HG03460 (cell line): ENCODE results near the gene B3GAT3.
"Not testable (repeated sequence)": the region's sequence is repeated elsewhere in the genome, so short reads cannot be mapped to it uniquely, and the experiment has no call there.

Experiments used
- ATAC-seq: cut with Tn5 transposase; IDR thresholded peaks from one replicate; pipeline ENCODE4 v1.9.1; 2021; ENCODE audit not compliant: unreplicated experiment

B3GAT3 gene

DNA sequence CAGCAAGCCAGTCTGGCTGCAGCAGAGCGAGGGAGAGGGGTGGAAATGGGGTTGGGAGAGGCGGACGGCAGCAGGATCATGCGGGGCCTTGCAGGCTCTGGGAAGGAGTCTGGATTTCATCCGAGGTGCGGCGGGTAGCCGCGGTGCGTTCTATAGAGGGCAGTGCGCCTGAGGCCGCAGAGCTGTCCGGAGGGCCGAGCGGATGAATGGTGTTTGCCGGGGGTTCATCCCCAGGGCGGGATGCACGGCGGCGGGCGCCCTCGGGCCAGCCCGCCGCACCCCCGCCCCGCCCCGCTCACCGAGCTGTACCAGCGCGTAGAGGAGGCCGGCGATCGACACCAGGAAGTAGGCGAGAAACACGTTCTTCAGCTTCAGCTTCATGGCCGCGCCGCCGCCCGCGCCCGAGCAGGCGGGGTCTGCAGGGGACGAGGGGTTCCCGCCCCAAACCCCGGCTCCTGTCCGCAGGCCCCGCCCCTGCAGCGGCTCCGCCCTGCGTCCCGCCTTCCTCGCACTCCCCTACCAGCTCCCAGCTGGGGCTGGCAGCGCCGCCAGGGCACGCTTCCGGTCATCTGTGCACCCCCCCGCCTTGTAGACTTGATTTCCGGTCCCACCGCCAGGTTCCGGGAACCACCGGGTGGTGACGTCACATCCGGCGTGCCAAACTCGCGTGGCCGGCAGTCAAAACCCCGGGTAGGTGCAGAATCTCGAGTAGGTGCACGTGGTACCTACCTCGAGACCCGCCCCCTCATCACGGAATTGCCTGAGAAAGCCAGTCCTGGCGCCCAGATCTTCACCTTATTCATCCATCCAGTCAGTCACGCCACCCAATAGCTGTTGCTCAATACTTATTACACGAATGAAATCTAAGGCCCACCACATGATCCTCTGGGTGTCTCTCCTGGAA, at the start of gene B3GAT3:
Gene B3GAT3, minus strand, starts transcription at position 420 of the 904 bp plus-strand sequence. Its CDS starts 39 bp downstream, at position 381.
- peak; percentile 90 for ATAC-seq

DNA sequence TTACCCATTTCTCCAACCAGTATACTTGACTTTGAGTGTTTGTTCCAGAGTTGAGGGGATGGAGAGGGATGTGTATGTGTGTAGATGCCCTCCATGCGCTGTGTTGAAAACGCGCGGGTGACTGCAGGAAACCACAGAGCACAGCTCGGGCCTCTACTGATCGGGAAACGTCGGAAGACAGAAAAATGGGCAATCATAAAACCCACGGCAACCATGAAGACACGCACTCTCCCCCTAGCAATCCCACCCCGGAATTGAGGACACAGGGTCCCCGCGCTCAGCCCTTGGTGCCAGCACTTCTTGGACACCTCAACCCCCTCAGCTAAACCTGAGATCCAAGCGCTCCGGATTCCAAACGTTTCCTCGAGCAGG, 49.4 kb upstream of the B3GAT3 start:
- ATAC-seq, result peak; percentile 4

DNA sequence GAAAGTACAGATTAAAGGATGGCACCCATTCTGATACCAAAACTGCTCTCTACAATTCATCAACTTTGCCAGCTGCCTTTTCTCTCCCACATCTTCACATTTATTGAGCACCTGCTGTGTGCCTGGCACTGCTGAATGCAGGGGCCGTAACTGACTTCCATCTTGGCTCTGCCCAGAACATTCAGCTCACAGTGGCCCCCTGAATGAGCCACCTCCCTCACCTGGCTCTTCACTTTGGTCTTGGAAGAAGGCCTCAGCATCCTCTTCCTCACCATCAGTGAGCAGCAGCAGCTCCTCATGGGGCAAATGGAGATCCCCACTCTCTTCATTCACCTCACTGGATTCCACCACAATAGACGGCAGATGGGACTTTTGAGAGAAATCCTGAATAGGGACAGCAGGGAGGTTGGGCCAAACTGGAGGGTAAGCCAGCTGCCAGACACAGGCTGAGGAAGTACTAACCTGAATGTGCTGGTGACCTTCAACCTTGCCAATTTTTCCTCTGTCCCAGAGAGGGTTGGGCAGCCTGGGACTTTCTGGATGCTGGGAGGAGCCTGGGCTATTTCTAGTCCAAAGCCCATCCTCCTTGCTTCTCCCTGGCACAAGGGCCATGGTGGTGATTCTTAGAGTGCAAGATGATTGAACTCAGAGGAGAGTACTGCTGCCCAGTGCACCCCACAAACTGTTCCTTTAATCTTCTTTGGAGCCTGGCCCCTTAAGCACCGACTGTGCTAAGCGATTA, 47.8 kb upstream of the B3GAT3 start:
- ATAC-seq, result no peak

DNA sequence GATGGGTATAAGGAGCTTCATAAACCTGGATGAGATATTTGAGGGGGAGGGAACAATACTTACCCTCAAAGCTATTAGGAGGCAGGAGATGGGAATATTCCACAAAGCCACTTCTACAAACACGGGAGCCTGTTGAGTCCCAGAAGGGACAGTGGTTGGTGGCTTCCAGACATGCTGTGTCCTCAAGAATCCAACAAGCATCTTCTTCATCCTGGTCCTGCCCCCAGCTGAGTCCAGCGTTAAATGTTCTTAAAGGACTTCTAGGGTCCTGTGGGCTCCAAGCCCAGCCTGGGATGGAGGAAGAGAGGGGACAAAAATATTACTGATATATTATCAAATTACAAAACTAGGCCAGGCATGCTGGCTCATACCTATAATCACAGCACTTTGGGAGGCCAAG, 45.7 kb upstream of the B3GAT3 start:
- no peak for ATAC-seq

DNA sequence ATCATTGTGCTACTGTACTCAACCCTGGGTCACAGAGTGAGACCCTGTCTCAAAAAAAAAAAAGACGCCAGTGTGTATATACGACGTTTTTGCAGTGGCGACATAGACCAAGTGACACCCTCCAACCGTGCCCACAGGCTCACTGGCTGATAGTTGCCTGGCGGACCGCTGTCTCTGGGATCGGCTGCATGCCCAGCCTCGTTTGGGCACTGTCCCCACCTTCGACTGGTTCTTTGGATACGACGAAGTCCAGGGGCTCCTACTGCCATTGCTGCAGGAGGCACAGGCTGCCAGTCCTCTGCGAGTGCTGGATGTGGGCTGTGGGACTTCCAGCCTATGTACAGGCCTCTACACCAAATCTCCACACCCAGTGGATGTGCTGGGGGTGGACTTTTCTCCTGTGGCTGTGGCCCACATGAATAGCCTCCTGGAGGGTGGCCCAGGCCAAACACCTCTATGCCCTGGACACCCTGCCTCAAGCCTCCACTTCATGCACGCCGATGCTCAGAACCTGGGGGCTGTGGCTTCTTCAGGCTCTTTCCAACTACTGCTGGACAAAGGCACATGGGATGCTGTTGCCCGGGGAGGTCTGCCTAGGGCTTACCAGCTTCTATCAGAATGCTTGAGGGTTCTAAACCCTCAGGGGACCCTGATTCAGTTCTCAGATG, 44.6 kb upstream of the B3GAT3 start:
- ATAC-seq, result no peak

DNA sequence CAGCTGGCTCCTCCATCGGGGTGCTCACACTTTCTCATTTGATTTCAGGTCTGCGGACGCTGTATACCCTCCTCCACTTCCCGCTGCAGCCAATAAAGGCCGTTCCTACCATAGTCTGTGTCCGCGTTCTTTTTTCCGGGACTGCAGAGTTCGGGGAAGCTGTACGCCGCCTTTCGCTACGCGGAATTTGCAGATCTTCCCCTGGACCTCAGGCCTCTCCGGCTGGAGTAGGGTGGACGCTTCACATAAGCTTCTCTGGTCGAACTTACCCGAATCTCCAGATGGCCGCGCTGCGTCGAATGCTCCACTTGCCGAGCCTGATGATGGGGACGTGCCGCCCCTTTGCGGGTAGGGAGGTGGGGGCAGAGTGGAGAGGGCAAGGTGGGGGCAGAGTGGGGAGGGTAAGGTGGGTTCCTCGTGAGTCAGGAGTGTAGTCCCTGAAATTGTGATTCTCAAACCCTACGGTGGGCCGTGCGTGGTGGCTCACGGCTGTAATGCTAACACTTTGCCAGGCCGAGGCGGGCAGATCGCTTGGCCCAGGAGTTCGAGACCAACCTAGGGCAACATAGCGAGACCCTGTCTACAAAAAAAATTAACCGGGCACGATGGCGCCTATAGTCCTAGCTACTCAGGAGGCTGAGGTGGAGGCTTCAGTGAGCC, 43.9 kb upstream of the B3GAT3 start:
- ATAC-seq, result peak; percentile 13

DNA sequence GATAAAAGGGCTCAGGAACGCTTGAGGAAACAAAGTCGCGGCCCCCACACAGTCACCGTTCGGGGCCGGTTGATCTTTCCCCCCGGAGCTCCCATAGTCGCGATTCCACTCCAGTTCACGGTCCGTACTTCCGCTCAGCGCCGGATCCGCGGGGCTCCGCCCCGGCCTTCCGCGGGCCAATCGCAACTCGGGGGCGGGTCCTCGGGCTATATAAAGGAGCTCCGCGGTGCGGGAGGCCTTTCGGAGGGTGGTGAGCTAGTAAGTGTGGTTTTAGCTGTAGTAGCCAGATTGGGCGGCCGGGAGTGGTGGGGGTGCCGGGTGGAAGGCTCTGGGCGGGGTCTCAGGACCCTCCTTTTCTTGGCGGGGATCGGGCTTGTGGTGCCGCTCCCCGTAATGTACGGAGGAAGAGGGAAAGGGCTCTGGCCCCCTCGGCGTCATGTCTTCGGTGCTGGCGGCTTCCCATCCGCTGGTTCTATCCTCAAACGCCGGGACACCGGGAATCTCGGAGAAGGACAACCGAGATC, 43.4 kb upstream of the B3GAT3 start, which contains the start of the genes C11orf98 and CSKMT:
Gene C11orf98, minus strand, starts transcription at position 136 of the 524 bp plus-strand sequence. Its CDS starts 41 bp downstream, at position 95.
Gene CSKMT, plus strand, starts transcription at position 238 of the 524 bp plus-strand sequence. CDS start 568 bp downstream, outside the sequence.
- peak; percentile 81 for ATAC-seq

DNA sequence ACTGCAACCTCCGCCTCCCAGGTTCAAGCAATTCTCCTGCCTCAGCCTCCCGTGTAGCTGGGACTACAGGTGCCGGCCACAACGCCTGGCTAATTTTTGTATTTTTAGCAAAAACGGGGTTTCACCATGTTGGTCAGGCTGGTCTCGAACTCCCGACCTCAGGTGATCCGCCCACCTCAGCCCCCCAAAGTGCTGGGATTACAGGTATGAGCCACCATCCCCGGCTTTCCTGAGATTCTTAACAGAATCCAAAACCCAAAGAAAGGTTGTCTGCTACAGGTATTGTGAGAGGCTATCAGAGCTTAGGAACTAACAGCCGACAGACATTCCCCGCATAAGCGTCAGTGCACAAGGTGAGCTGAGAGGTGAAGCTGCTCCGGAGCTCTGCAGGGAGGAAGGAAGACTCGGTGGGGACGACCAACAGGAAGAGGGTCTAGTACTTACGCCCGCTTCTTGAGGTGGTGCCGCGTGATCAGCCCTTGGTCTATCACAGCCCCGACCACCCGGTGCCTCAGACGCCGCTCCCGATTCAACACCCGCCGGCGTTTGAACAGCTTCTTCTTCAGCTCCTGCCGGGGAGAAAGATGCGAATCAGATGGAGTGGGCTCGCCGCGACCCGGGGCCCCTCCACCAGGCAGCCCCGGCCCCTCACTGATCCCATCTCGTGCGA, 42.8 kb upstream of the B3GAT3 start:
- peak; percentile 34 for ATAC-seq

DNA sequence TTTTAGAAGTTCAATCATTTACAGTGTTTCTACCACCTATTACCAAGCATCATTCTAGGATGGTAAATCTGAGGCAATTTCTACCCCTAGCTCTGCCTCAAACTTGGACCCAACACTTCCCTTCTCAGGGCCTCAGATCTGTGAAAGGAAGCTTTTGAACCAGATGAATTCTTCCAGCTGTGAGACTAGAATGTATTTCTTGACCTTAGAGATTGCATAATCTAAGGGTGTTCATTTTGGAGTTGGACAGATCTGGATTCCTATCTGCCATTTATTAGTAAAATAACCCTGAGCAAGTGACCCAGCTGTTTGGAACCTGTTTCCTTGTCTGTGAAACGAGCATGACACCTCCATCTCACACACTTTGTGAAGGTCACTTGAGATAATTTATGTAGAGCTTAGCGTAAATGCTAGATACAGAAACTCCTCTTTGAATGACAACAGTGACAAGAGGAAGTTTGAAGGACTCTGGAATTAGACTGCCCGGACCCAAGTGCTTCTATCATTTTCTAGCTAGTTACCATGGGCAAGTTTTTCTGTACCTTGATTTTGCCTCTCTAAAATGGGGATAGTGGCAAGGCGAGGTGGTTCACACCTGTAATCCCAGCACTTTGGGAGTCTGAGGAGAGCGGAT, 35.1 kb upstream of the B3GAT3 start:
- ATAC-seq, result no peak

DNA sequence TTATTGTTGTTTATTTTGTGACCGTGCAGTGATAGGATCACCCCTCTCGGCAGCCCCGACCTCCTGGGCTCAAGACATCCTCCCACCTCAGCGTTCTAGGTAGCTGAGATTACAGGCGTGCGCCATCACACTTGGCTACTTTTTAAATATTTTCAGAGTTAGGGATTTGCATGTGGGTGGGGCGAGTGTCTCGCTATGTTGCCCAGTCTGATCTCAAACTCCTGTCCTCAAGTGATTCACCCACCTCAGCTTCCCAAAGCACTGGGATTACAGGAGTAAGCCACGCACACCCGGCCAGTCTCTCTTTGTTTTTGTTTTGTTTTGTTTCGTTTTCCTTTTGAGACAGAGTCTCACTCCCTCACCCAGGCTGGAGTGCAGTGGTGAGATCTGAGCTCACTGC, 32.5 kb upstream of the B3GAT3 start:
- ATAC-seq, result no peak

DNA sequence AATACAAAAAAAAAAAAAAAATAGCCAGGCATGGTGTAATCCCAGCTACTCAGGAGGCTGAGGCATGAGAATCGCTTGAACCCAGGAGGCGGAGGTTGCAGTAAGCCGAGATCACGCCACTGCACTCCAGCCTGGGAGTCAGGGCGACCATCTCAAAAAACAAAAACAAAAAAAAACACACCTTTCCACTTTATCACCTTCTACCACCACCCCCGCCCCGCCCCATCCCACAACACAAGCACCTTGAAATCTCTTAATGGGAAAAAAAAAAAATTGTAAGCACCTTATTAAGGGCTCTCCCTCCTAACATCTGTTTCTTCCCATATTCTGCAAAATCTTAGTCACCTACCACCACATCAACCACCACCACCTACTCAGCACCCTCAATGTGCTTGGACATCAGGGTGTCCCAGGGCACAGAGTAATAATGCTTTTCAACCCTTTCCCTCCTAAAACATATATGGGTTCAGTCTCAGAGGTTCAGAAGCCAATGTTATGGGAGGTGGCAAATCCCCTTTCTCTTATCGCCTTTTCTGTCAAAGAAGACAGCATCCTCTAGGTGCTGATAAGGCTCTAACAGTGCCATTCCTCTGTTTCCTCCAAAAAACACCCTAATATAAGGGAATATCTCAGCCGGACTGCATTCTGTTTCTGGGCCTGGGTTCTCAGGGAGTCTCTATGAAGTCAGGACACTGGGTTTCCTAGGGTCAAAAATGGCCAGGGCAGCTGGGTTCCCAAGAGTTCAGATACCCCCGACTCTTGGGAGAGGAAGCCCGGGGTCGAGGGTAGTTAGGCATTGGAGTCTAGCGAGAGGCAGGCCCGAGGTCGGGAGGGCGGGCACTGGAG, 30.6 kb upstream of the B3GAT3 start:
- ATAC-seq, result no peak

DNA sequence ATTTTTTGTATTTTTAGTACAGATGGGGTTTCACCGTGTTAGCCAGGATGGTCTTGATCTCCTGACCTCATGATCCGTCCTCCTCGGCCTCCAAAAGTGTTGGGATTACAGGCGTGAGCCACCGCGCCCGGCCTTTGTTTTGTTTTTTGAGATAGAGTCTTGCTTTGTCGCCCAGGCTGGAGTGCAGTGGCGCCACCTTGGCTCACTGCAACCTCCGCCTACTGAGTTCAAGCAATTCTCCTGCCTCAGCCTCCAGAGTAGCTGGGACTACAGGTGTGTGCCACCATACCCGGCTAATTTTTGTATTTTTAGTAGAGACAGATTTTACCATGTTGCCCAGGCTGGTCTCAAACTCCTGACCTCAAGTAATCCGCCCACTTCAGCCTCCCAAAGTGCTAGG, 28.5 kb upstream of the B3GAT3 start:
- not testable (repeated sequence) for ATAC-seq

DNA sequence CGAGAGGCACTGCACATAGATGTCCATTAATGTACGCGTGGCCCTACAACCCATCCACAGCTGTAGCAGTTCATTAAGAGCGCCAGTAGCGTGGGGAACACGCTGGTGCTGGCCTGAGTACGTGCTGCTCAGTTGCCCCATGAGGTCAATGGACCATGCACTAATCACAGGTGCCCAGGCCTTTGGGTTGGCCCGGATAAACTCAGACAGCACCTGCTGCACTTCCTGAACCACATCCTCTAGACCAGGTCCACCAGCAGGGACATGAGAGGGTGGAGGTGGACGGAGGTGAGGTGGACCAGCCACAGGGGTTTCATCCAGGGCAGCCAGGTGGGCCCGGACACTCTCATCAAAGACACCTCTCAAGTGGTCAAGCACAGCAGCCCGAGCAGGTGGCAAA, 27.7 kb upstream of the B3GAT3 start:
- ATAC-seq, result no peak

DNA sequence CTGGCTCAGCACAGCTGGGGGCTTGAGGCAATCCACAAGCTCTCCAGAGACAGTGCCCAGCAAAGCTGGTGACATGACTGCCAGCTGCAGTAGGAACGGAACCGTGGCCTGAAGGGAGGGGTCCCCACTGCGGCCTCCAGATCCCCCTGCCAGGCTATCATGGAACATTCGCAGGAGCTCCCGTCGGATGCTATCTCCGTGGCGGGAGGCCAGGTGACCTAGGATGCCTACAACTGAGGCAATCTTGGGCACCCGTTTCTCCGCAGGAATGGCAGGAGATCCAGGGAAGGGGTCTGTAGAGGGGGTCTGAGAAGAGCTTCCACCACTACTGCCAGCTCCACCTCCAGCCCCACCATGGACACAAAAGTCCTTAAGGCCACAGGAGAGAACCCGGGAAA, 27.2 kb upstream of the B3GAT3 start:
- no peak for ATAC-seq

DNA sequence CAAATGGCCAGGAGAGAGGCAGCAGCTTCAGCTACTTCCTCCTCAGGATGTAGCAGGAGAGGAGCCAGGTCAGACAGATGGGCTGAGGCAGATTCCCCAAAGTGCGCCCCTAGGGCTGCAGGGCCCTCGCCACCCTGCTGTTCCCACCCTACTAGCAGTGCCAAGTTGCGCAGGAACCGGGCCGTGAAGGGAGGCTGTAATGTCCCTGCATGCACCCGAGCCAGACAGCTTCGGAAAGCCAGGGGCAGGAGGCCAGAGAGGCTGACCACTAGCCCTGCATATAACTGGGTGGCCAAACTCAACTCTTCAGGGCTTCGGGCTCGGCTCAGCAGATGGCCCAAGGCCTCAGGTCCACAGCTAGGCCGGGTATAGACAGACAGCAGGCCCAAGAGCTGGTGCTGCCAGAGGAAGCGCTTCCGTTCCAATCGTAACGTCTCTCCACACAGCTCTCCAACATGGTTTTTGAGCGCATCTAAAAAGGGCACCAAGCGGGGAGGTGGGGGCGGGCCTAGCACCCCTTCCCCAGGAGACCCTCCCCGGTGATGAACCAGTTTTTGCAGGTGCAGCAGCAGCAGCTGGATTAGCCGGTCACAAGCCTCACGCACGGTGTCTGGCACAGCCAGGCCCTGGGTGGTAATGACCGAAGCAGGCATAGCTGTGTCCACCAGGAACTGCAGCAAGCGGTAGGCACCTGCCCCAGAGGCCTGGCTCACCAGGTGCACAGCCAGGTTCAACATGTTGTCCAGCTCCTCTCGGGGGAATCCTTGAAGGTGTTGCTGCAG, 26.6 kb upstream of the B3GAT3 start:
- ATAC-seq, result no peak

DNA sequence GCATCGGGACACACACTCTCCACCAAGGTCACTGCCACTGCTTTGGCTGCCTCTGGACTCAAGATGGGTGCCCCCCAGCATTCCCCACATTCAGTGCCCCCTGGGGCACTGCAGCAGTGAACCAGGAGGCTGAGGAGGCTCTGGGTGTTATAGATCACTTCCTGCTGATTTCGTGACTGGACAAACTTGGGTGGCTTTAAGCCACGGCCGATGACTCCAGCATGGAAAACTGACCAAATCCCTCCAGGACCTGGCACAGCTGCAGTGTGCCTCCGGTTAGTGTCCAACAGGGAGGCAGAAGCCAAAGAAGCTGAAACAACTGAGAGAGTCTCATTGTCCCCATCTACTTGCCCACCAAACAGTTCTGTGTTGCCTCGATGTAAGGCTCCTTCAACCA, 25.8 kb upstream of the B3GAT3 start:
- ATAC-seq, result no peak

DNA sequence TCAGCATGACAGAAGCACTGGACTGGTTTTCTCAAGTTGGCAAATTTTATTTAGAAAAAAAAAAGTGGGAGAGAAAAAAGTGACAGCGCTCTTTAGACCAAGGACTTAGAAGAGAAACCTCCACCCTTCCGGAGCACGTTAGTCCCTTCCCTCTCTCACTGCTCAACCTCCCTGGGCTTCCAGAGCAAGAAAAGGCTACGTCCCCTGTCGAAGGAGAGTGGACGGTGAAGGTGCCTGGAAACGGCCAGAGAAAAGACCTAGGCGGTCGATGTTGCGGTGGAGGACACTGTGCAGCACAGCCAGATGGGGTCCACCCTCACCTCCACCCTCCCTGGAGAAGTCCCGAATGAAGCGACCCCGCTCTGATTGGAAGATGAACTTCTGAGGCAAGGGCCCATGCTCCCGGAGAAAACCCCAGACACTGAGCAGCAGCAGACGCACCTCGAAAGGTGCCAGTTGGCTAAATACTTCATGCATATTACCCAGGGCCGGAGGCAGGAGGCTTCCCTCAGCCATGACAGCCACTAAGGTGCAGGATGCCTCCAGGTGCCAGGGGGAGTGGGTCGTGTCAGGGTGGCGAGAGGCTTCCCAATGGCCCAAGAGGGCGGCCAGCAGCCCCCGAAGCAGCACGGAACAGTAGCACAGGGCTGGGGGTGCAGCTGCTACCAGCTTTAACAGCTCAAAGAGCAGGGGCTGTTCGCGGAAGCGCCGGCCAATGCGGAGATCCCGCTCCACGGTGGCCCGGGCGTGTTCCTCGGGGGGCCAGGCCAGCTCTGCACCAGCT, 25.2 kb upstream of the B3GAT3 start:
- ATAC-seq, result no peak
